ENCODE data around the gene FFAR1.

The FFAR1 gene

GRCh38 chr19:35363001-35363590 is 15.4 kb downstream of the FFAR1 start:
- ATAC-seq (ENCODE audit: insufficient read depth, low read depth) = no peak
- H2AFZ ChIP-seq (ENCODE audit: low read depth, low read length) = no peak overlapping the region

GRCh38 chr19:35363711-35364425 is 16.2 kb downstream of the FFAR1 start:
- Histone ChIP-seq H3K79me2 (ENCODE audit: insufficient read depth, low read length) (no peaks in the 10 kb centered on the region), H3K27ac (ENCODE audit: low read length) (no peak overlapping the region), H3K4me2 (ENCODE audit: insufficient read depth, low read length) (no peak overlapping the region), H3K4me1 (ENCODE audit: insufficient read depth, low read length) (no peaks in the 10 kb centered on the region), H2AFZ (ENCODE audit: low read depth, low read length) (no peak overlapping the region), H3K9me3 (ENCODE audit: insufficient read depth, low read length, severe bottlenecking) (no peaks in the 10 kb centered on the region), H3K4me3 (ENCODE audit: low read depth in 1 of 2, low read length in 2 of 2) (no peak overlapping the region), H4K20me1 (ENCODE audit: insufficient read depth, low read length) (no peaks in the 10 kb centered on the region), H3K36me3 (ENCODE audit: insufficient read depth, low read length) (no peaks in the 10 kb centered on the region), H3K9ac (ENCODE audit: low read depth, low read length) (no peak overlapping the region), H3K27me3 (ENCODE audit: insufficient read depth, low read length, poor library complexity) (no peaks in the 10 kb centered on the region)
- ATAC-seq (ENCODE audit: insufficient read depth, low read depth) (no peak), DNase-seq (no peak)
- no peak for TF ChIP-seq EZH2 (IDR thresholded peaks at IDR 0.05; ENCODE audit: borderline replicate concordance, low read depth, low read length, severe bottlenecking)
- TF ChIP-seq, protein P1, sequence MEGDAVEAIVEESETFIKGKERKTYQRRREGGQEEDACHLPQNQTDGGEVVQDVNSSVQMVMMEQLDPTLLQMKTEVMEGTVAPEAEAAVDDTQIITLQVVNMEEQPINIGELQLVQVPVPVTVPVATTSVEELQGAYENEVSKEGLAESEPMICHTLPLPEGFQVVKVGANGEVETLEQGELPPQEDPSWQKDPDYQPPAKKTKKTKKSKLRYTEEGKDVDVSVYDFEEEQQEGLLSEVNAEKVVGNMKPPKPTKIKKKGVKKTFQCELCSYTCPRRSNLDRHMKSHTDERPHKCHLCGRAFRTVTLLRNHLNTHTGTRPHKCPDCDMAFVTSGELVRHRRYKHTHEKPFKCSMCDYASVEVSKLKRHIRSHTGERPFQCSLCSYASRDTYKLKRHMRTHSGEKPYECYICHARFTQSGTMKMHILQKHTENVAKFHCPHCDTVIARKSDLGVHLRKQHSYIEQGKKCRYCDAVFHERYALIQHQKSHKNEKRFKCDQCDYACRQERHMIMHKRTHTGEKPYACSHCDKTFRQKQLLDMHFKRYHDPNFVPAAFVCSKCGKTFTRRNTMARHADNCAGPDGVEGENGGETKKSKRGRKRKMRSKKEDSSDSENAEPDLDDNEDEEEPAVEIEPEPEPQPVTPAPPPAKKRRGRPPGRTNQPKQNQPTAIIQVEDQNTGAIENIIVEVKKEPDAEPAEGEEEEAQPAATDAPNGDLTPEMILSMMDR (IDR thresholded peaks at IDR 0.05; ENCODE audit: borderline replicate concordance, extremely low read depth, low read length, poor library complexity, severe bottlenecking) = no peak

More at GRCh38 chr19:35363001-35363590, 15.4 kb downstream of the FFAR1 start:
- no peaks in the 10 kb centered on the region for H3K9me3 ChIP-seq (ENCODE audit: insufficient read depth, low read length, severe bottlenecking)
- H3K4me2 ChIP-seq (ENCODE audit: insufficient read depth, low read length) = no peak overlapping the region
- no peak overlapping the region for H3K4me3 ChIP-seq (ENCODE audit: low read depth in 1 of 2, low read length in 2 of 2)
- no peak for DNase-seq
- no peak overlapping the region for H3K9ac ChIP-seq (ENCODE audit: low read depth, low read length)
- no peaks in the 10 kb centered on the region for H3K27me3 ChIP-seq (ENCODE audit: insufficient read depth, low read length, poor library complexity)
- H3K36me3 ChIP-seq (ENCODE audit: insufficient read depth, low read length) = no peaks in the 10 kb centered on the region
- no peak for TF ChIP-seq EZH2 (IDR thresholded peaks at IDR 0.05; ENCODE audit: borderline replicate concordance, low read depth, low read length, severe bottlenecking)
- TF ChIP-seq, protein P1 (IDR thresholded peaks at IDR 0.05; ENCODE audit: borderline replicate concordance, extremely low read depth, low read length, poor library complexity, severe bottlenecking) = no peak
- no peaks in the 10 kb centered on the region for H3K79me2 ChIP-seq (ENCODE audit: insufficient read depth, low read length)
- no peaks in the 10 kb centered on the region for H3K4me1 ChIP-seq (ENCODE audit: insufficient read depth, low read length)
- no peaks in the 10 kb centered on the region for H4K20me1 ChIP-seq (ENCODE audit: insufficient read depth, low read length)
- H3K27ac ChIP-seq (ENCODE audit: low read length) = no peak overlapping the region

- Histone ChIP-seq H3K9ac (ENCODE audit: low read depth, low read length) (no peak overlapping the region), H3K4me3 (ENCODE audit: low read depth in 1 of 2, low read length in 2 of 2) (no peak overlapping the region), H2AFZ (ENCODE audit: low read depth, low read length) (no peak overlapping the region), H3K79me2 (ENCODE audit: insufficient read depth, low read length) (no peaks in the 10 kb centered on the region), H3K27ac (ENCODE audit: low read length) (no peak overlapping the region), H3K4me2 (ENCODE audit: insufficient read depth, low read length) (no peak overlapping the region), H3K4me1 (ENCODE audit: insufficient read depth, low read length) (no peaks in the 10 kb centered on the region), H3K27me3 (ENCODE audit: insufficient read depth, low read length, poor library complexity) (no peaks in the 10 kb centered on the region), H3K36me3 (ENCODE audit: insufficient read depth, low read length) (no peaks in the 10 kb centered on the region), H4K20me1 (ENCODE audit: insufficient read depth, low read length) (no peaks in the 10 kb centered on the region), H3K9me3 (ENCODE audit: insufficient read depth, low read length, severe bottlenecking) (no peaks in the 10 kb centered on the region)
- DNase-seq (no peak), ATAC-seq (ENCODE audit: insufficient read depth, low read depth) (no peak)
- TF ChIP-seq EZH2 (IDR thresholded peaks at IDR 0.05; ENCODE audit: borderline replicate concordance, low read depth, low read length, severe bottlenecking) = no peak
- TF ChIP-seq, protein P1 (IDR thresholded peaks at IDR 0.05; ENCODE audit: borderline replicate concordance, extremely low read depth, low read length, poor library complexity, severe bottlenecking) = no peak
Measured at GRCh38 chr19:35365303-35365702, 17.6 kb downstream of the FFAR1 start.

Measured in DND-41 (cell line).